K562 (cell line): ENCODE data around the gene DUSP10. TPM values are rescaled to one million over a fixed set of nuclear protein-coding genes. Genes with fewer than 3 reads are reported as not detected.

Experiments
- ATAC-seq: fragments of 200-7000 bp; cut with Tn5 transposase; 3 replicates; pipeline ENCODE4 v1.9.1; 2020; ENCODE audit warnings: moderate library complexity
- BruUV-seq: library from RNA; stranded (reverse); fragments of 400-500 nt; replicated peaks from 2 replicates; lab custom pipeline; 2021; lab: Mats Ljungman, UMichigan
- CTCF ChIA-PET: fragments of 300-600 bp; formaldehyde crosslinking; extraction: SDS; loops from one replicate; lab custom pipeline; 2021; ENCODE audit warnings: low intra/inter-chr PET ratio; lab: Yijun Ruan, JAX
- POLR2A ChIA-PET: fragments of 300-600, 350-650 bp; sonication (Branson Sonifier 250); formaldehyde crosslinking; extraction: SDS; loops from one replicate; lab custom pipeline; 2021; ENCODE audit warnings: antibody characterized with exemption, inconsistent platforms; lab: Yijun Ruan, JAX
- DNase-seq, 4 experiments: peaks; one replicate each; pipeline versions ENCODE4 v3.0.0 to v3.0.0-alpha.2; 2011 to 2018; ENCODE audit warnings: low spot score in 3 of 4, mixed read lengths in 3 of 4; ENCODE audit errors: extremely low read depth in 1 of 4
- FAIRE-seq: peaks from 2 replicates; lab custom pipeline; 2011; peaks lifted over from hg19 to GRCh38; lab: Jason Lieb, UNC
- H2AFZ ChIP-seq: 2 replicates; pipeline ENCODE4 v1.6.0; 2011; ENCODE audit warnings: low read depth, low read length, control low read depth, inconsistent platforms
- H3K27ac ChIP-seq: fragments of 200-600 bp; 3 replicates; pipeline ENCODE4 v1.8.0; 2011; ENCODE audit warnings: low read depth, mild to moderate bottlenecking, control low read depth, inconsistent platforms, low read length, moderate library complexity, mixed read lengths; ENCODE audit errors: extremely low read depth
- H3K27me3 ChIP-seq, 2 experiments: fragments of 300-600 bp in 1 of 2; 2 replicates in 1 of 2; 3 replicates in 1 of 2; pipeline versions ENCODE4 v1.6.0 to v1.8.0; 2011; ENCODE audit warnings: inconsistent platforms in 2 of 2, low read length in 2 of 2, mild to moderate bottlenecking in 1 of 2, mixed read lengths in 1 of 2, moderate library complexity in 1 of 2; ENCODE audit not compliant: control insufficient read depth in 2 of 2, insufficient read depth in 2 of 2
- H3K36me3 ChIP-seq: fragments of 300-600 bp; 3 replicates; pipeline ENCODE4 v1.8.0; 2011; ENCODE audit warnings: mild to moderate bottlenecking, low read length, inconsistent platforms; ENCODE audit not compliant: control insufficient read depth, insufficient read depth
- H3K4me1 ChIP-seq, 2 experiments: fragments of 200-600 bp in 1 of 2; replicated peaks in 1 of 2; 2 replicates in 1 of 2; 3 replicates in 1 of 2; pipeline versions ENCODE4 v1.5.1 to v1.8.0; 2011; ENCODE audit warnings: inconsistent platforms in 2 of 2, low read length in 2 of 2, mild to moderate bottlenecking in 1 of 2, mixed read lengths in 1 of 2, moderate library complexity in 1 of 2; ENCODE audit not compliant: control insufficient read depth in 2 of 2, insufficient read depth in 2 of 2
- H3K4me2 ChIP-seq: 2 replicates; pipeline ENCODE4 v1.6.1; 2011; ENCODE audit warnings: low read length, control low read depth, inconsistent platforms, mixed read lengths; ENCODE audit not compliant: insufficient read depth
- H3K4me3 ChIP-seq: fragments of 200-600 bp; sonication (generic), shearing (Covaris generic); 2 replicates; pipeline ENCODE4 v1.5.1; 2016; ENCODE audit warnings: control low read depth, inconsistent platforms
- H3K79me2 ChIP-seq: fragments of 200-600 bp; 3 replicates; pipeline ENCODE4 v1.8.0; 2011; ENCODE audit warnings: low read length, inconsistent platforms; ENCODE audit not compliant: control insufficient read depth, insufficient read depth
- H3K9ac ChIP-seq, 2 experiments: 2 replicates each; pipeline versions ENCODE4 v1.6.0 to v1.6.1; 2011; ENCODE audit warnings: low read depth in 2 of 2, low read length in 2 of 2, control low read depth in 1 of 2, inconsistent platforms in 1 of 2, mild to moderate bottlenecking in 1 of 2, mixed read lengths in 1 of 2; ENCODE audit not compliant: insufficient read depth in 1 of 2
- H3K9me1 ChIP-seq: one replicate; pipeline ENCODE4 v1.6.0; 2011; ENCODE audit warnings: inconsistent platforms, mild to moderate bottlenecking, low read length, moderate library complexity; ENCODE audit not compliant: control insufficient read depth, insufficient read depth
- H3K9me3 ChIP-seq: replicated peaks from 2 replicates; pipeline ENCODE4 v1.5.1; 2011; ENCODE audit warnings: low read depth, low read length, inconsistent platforms; ENCODE audit not compliant: control insufficient read depth, insufficient read depth
- H4K20me1 ChIP-seq: replicated peaks from 2 replicates; pipeline ENCODE4 v1.6.1; 2011; ENCODE audit warnings: low read length, inconsistent platforms, mixed read lengths; ENCODE audit not compliant: control insufficient read depth, insufficient read depth
- BACH1 ChIP-seq: fragments of 200-800 bp; sonication (Bioruptor generic); IDR thresholded peaks from 2 replicates; pipeline ENCODE4 v1.6.1; 2016; ENCODE audit warnings: missing genetic modification characterization, missing compliant biosample characterization
- CREB3 ChIP-seq: fragments of 450-650 bp; conservative IDR thresholded peaks from 2 replicates; pipeline ENCODE4 v1.6.1; 2016; ENCODE audit warnings: missing genetic modification characterization, low read depth, mild to moderate bottlenecking, missing compliant biosample characterization, moderate library complexity
- FOXA1 ChIP-seq: fragments of 450-650 bp; IDR thresholded peaks from 2 replicates; pipeline ENCODE4 v1.6.1; 2016; ENCODE audit warnings: mild to moderate bottlenecking, borderline replicate concordance
- FUS ChIP-seq: fragments of 200-400 bp; formaldehyde crosslinking; optimal IDR thresholded peaks from 2 replicates; pipeline ENCODE3; 2017; ENCODE audit warnings: low read depth, low read length
- HEY1 ChIP-seq: fragments of 250-450 bp; sonication (Bioruptor Pico); IDR thresholded peaks from 2 replicates; pipeline ENCODE4 v1.5.0; 2020; ENCODE audit warnings: mild to moderate bottlenecking, moderate library complexity, borderline replicate concordance
- POLR3G ChIP-seq: IDR thresholded peaks from 2 replicates; pipeline ENCODE4 v1.6.1; 2011; ENCODE audit not compliant: insufficient read length, insufficient replicate concordance; ENCODE audit errors: extremely low read depth
- RAD51 ChIP-seq: fragments of 450-650 bp; IDR thresholded peaks from 2 replicates; pipeline ENCODE4 v1.7.1; 2016; ENCODE audit warnings: low read depth, mild to moderate bottlenecking, borderline replicate concordance
- SP2 ChIP-seq: IDR thresholded peaks from 2 replicates; pipeline ENCODE4 v1.6.1; 2011; ENCODE audit warnings: mild to moderate bottlenecking, low read depth, low read length, moderate library complexity; ENCODE audit not compliant: poor library complexity, severe bottlenecking; ENCODE audit errors: extremely low read depth
- TAL1 ChIP-seq: fragments of 450-650 bp; IDR thresholded peaks from 2 replicates; pipeline ENCODE4 v1.6.1; 2016; ENCODE audit warnings: mild to moderate bottlenecking
- WHSC1 ChIP-seq: IDR thresholded peaks from one replicate; pipeline ENCODE4 v1.6.1; 2012; ENCODE audit warnings: low read length, control low read depth, inconsistent platforms
- ZNF644 ChIP-seq: fragments of 200-800 bp; sonication (Bioruptor generic); IDR thresholded peaks from 2 replicates; pipeline ENCODE4 v1.6.1; 2016; ENCODE audit warnings: low read depth, missing genetic modification characterization, missing compliant biosample characterization
- WGBS: fragments of 100-300 bp; shearing (Covaris generic); methylation state at CpG from one replicate; pipeline ENCODE4 v1.1.6; 2016; ENCODE audit warnings: low coverage, mixed read lengths; ENCODE audit not compliant: insufficient coverage; ENCODE audit errors: missing lambda C conversion rate; 5-methylcytosine and 5-hydroxymethylcytosine counted together
- in situ Hi-C: fragments of 300-500 bp; cut with MboI; formaldehyde crosslinking; loops from 4 replicates; pipeline ENCODE4 v1.15.0; 2018; ENCODE audit warnings: inconsistent platforms, mixed read lengths
- intact Hi-C: fragments of 100-400 bp; cut with micrococcal nuclease; formaldehyde crosslinking; loops from 2 replicates; pipeline ENCODE4 v1.14.2; 2022
- polyA plus RNA-seq, 8 experiments: library from polyadenylated mRNA; depleted of rRNA in 4 of 8; stranded (reverse) in 5 of 8; unstranded in 3 of 8; fragments of >200 nt; fragmentation: Nextera tagmentation in 2 of 8; fragmentation: Illumina TruSeq in 1 of 8; extraction: Ambion mirVana in 2 of 8; extraction: Trizol in 1 of 8; gene quantifications; 2 replicates each; pipeline versions ENCODE4 v1.2.1 to v1.2.3, GENCODE V29; 2011 to 2014; ENCODE audit warnings: inconsistent platforms in 1 of 8, missing spikeins in 1 of 8
- total RNA-seq, 7 experiments: library from RNA; depleted of rRNA in 6 of 7; stranded (reverse); fragments of >200 nt in 6 of 7; fragmentation: Illumina TruSeq in 2 of 7; extraction: Trizol in 2 of 7; gene quantifications; 2 replicates each; pipeline versions ENCODE4 v1.2.1 to v1.2.3, GENCODE V29; 2011 to 2021; ENCODE audit warnings: low replicate concordance in 1 of 7

Gene DUSP10
- total and polyA plus RNA-seq, 9 of the 15 experiments (the other 6 are each of a cell fraction or from before 2014, with no cell fraction given), result 1.7 to 8.3 (median 6.1) TPM

DNA sequence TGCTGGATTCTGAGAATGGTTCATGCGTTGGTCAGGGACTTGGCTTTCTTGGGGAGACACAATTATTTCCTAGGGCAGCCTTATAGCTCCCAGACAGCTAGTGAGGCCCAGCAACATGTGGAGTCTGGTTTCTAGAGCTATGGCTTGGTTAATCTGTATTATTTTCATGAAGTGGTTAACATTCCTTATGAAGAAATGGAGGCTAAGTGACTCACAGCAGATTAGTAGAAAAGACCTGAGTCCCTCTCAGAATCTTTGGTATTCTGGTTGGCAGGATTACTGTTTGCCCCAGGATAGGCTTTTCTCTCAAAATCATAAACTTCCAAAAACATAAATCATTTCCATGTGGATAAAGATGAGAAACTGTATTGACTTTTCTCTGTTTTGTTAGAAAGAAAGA lies 42.3 kb downstream of the DUSP10 start:
- H3K79me2 ChIP-seq, result no peaks in the 10 kb centered on the region
- no peak overlapping the region for H3K4me2 ChIP-seq
- FAIRE-seq (no peak), ATAC-seq (no peak), DNase-seq (no peak)
- H3K4me3 ChIP-seq, result no peak overlapping the region
- WGBS, result 60% methylated on average over 1 of the region's 1 CpG
- BruUV-seq, result no TSS peak
- no peak overlapping the region for H3K27ac ChIP-seq
- CTCF ChIA-PET, result no interaction called here
- H3K9me1 ChIP-seq, result no peaks in the 10 kb centered on the region
- no peak overlapping the region for H3K9ac ChIP-seq
- intact Hi-C loops, result no loop called here
- H3K9me3 ChIP-seq, result no peaks in the 10 kb centered on the region
- in situ Hi-C loops, result no loop called here
- H3K4me1 ChIP-seq, result no peaks in the 10 kb centered on the region; a peak in 1 of 5 replicates
- POLR2A ChIA-PET, result interaction anchor here (1.0 kb wide), 1 partner anchor 19 kb away, joined by 3 read pairs; no protein-coding TSS in a partner anchor
- no peaks in the 10 kb centered on the region for H4K20me1 ChIP-seq
- H3K27me3 ChIP-seq, result no peaks in the 10 kb centered on the region
- H3K36me3 ChIP-seq, result peaks cover 8% of the 10 kb centered on the region
- TF ChIP-seq RAD51 (no peak), SP2 (no peak), FUS (no peak), TAL1 (no peak), CREB3 (no peak), POLR3G (no peak), ZNF644 (tag) (no peak), WHSC1 (no peak), HEY1 (no peak), BACH1 (tag) (no peak), FOXA1 (no peak)
- TF ChIP-seq, all 486 proteins: peak for 0
- H2AFZ ChIP-seq, result no peak overlapping the region
